ENCODE measurements around the gene ERH.

Gene ERH

GRCh38 chr14:69355154-69355597 lies 42.9 kb downstream of the ERH start:
- no peak for DNase-seq

- no peak for DNase-seq
Measured at GRCh38 chr14:69354383-69355153, 43.5 kb downstream of the ERH start.

GRCh38 chr14:69353168-69353567 lies 44.9 kb downstream of the ERH start:
- no peak for DNase-seq

GRCh38 chr14:69351911-69352310 lies 46.2 kb downstream of the ERH start:
- DNase-seq, result no peak

GRCh38 chr14:69351385-69351784 lies 46.7 kb downstream of the ERH start:
- DNase-seq, result no peak

GRCh38 chr14:69350892-69351291 lies 47.2 kb downstream of the ERH start:
- no peak for DNase-seq

- no peak for DNase-seq
Measured at GRCh38 chr14:69349091-69349777, 48.9 kb downstream of the ERH start.

GRCh38 chr14:69346710-69347109 lies 51.4 kb downstream of the ERH start:
- peak; percentile 83 for DNase-seq

- DNase-seq, result no peak
Measured at GRCh38 chr14:69345402-69345801, 52.7 kb downstream of the ERH start.

GRCh38 chr14:69344171-69344570 lies 53.9 kb downstream of the ERH start:
- DNase-seq, result no peak

- DNase-seq, result no peak
Measured at GRCh38 chr14:69342928-69343525, 55.1 kb downstream of the ERH start.

- no peak for DNase-seq
Measured at GRCh38 chr14:69339426-69339825, 58.7 kb downstream of the ERH start.

GRCh38 chr14:69337984-69338383 lies 60.1 kb downstream of the ERH start:
- DNase-seq, result no peak

- DNase-seq, result no peak
Measured at GRCh38 chr14:69335371-69335771, 62.7 kb downstream of the ERH start.

- DNase-seq, result no peak
Measured at GRCh38 chr14:69334576-69334975, 63.5 kb downstream of the ERH start.

- DNase-seq, result no peak
Measured at GRCh38 chr14:69333791-69334337, 64.2 kb downstream of the ERH start.

- no peak for DNase-seq
Measured at GRCh38 chr14:69332782-69333395, 65.2 kb downstream of the ERH start.

- no peak for DNase-seq
Measured at GRCh38 chr14:69331206-69331605, 66.9 kb downstream of the ERH start.

Measured in 8988T (cell line).